Fibroblast of villous mesenchyme (primary cell): Measurements from ENCODE around the gene PRKD2. TPM values are rescaled to one million over a fixed set of nuclear protein-coding genes. Genes with fewer than 3 reads are reported as not detected.

Experiments used
- DNase-seq: peaks from one replicate; pipeline ENCODE4 v3.0.0-alpha.2; 2010; ENCODE audit warnings: low read depth
- H3K4me3 ChIP-seq: 2 replicates; pipeline ENCODE4 v1.5.1; 2011; ENCODE audit warnings: low read depth, mild to moderate bottlenecking, low read length
- CTCF ChIP-seq: IDR thresholded peaks from 2 replicates; pipeline ENCODE4 v1.5.1; 2012; ENCODE audit warnings: low read depth, mild to moderate bottlenecking, low read length; ENCODE audit not compliant: insufficient read depth
- total RNA-seq: library from RNA; depleted of rRNA; stranded (reverse); fragments of >200 nt; gene quantifications from 2 replicates; pipeline ENCODE4 v1.2.3, GENCODE V29; 2012

PRKD2 gene
- total RNA-seq, 1 donor: 11.7 TPM

- DNase-seq: no peak
- no peak for TF ChIP-seq CTCF
- no peak overlapping the region for H3K4me3 ChIP-seq
These were observed 72.2 kb downstream of the PRKD2 start for GRCh38 chr19:46644720-46645119.

- no peak overlapping the region for H3K4me3 ChIP-seq
- no peak for DNase-seq
- TF ChIP-seq CTCF: no peak
These were observed 76.3 kb downstream of the PRKD2 start for GRCh38 chr19:46640656-46641055.

GRCh38 chr19:46639358-46640182 is 77.3 kb downstream of the PRKD2 start:
- no peak for TF ChIP-seq CTCF
- peak; percentile 77 for DNase-seq
- peak overlapping the region; percentile 63 for H3K4me3 ChIP-seq

- no peak for DNase-seq
- H3K4me3 ChIP-seq: no peak overlapping the region
- no peak for TF ChIP-seq CTCF
These were observed 79.7 kb downstream of the PRKD2 start for GRCh38 chr19:46637224-46637623.

GRCh38 chr19:46635920-46636761 is 80.8 kb downstream of the PRKD2 start, which contains the start of gene GNG8:
GNG8 (minus strand) TSS chr19:46636202; CDS start chr19:46634682, 1,520 bp downstream.
- H3K4me3 ChIP-seq: no peak within 1 kb of the TSS
- no peak for DNase-seq
- no peak for TF ChIP-seq CTCF

GRCh38 chr19:46634656-46635218 is 82.2 kb downstream of the PRKD2 start:
- TF ChIP-seq CTCF: no peak
- peak overlapping the region; percentile 48 for H3K4me3 ChIP-seq
- no peak for DNase-seq
